B cell (primary cell): ENCODE data around the gene EPM2AIP1.

Experiments used
- EZH2 ChIP-seq: IDR thresholded peaks from 2 replicates; pipeline ENCODE4 v1.6.1; 2012; ENCODE audit warnings: borderline replicate concordance, low read depth, mild to moderate bottlenecking, moderate library complexity, low read length; ENCODE audit not compliant: insufficient read depth, poor library complexity, severe bottlenecking
- TF ChIP-seq, protein P1 (sequence below): fragments of 200-600 bp; IDR thresholded peaks from one replicate; pipeline ENCODE4 v1.8.0; 2022; ENCODE audit warnings: antibody characterized with exemption, mild to moderate bottlenecking

DNA sequence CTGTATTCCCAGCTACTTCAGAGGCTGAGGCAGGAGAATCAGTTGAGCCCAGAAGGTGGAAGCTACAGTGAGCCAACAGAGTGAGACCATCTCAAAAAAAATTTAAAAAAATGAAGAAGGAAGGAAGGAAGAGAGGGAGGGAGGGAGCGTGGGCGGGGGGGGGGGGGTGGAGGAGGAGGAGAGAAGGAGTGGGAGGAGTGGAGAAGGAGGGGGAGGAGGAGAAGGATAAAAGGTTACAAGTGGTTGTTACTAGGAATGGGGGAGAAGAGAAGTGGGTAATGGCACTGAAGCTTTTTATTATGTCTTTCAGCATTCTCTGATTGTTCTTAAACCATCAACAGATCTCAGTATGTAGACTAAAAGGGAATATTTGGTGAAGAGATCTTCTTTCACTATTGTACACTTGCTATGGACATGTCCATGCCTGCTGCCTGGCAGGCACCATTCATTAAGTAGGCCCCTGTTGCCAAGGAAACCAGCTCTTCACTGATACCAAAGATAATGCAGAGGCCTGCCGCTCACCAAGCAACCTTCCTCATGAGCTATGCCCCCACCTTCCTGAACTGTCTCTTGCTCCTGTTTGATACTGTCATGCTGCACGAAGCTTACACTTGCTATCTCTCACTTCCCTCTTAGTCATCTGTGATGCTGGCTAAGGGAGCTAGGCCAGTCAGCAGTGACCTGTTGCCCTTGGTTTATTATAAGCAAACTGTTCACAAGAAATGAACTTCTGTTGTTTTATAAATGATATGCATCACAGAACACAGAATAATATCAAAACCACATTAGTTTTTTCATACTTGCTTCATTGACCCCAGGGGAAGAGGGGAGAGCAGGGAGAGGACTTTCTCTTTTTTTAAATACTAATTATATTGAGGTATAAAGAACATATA is 23.1 kb downstream of the EPM2AIP1 start:
- TF ChIP-seq, protein P1, sequence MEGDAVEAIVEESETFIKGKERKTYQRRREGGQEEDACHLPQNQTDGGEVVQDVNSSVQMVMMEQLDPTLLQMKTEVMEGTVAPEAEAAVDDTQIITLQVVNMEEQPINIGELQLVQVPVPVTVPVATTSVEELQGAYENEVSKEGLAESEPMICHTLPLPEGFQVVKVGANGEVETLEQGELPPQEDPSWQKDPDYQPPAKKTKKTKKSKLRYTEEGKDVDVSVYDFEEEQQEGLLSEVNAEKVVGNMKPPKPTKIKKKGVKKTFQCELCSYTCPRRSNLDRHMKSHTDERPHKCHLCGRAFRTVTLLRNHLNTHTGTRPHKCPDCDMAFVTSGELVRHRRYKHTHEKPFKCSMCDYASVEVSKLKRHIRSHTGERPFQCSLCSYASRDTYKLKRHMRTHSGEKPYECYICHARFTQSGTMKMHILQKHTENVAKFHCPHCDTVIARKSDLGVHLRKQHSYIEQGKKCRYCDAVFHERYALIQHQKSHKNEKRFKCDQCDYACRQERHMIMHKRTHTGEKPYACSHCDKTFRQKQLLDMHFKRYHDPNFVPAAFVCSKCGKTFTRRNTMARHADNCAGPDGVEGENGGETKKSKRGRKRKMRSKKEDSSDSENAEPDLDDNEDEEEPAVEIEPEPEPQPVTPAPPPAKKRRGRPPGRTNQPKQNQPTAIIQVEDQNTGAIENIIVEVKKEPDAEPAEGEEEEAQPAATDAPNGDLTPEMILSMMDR: no peak
- TF ChIP-seq EZH2: no peak
